Measurements from ENCODE around the gene OVCA2.

The OVCA2 gene

GRCh38 chr17:2090804-2091534, 49.1 kb downstream of the OVCA2 start:
- in situ Hi-C loops (cut with MboI; ENCODE audit: low pct_unique_long_range_greater_than_20kb, low sequenced_read_pairs, unreplicated experiment), result loop anchor here (10.0 kb wide), 1 partner anchor 154 kb away; no protein-coding TSS in a partner anchor
- TF ChIP-seq CTCF (IDR thresholded peaks at IDR 0.05; ENCODE audit: extremely low read depth, insufficient read depth, missing control alignments), result no peak
- DNase-seq (ENCODE audit: low spot score), result no peak

DNA sequence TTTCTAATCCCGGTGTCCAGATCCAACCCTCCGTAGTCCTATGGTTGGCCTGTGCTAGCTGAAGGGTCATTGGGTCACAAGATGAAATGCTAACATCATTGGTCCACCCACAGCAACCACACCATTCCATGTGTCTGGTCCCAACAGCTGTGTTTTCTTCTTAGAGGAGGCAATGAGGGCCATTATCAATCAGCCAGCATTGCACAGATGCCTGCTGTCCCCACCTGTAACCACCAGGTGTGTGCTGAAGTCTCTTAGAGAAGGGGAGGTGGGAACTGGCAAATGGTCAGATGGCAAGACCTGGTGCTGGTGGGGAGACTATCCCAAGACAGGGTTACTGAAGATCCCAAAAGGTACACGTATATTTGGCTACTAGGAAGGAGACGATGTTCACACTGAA, 50.4 kb downstream of the OVCA2 start:
- in situ Hi-C loops (cut with MboI; ENCODE audit: low pct_unique_long_range_greater_than_20kb, low sequenced_read_pairs, unreplicated experiment), result loop anchor here (10.0 kb wide), 1 partner anchor 153 kb away; no protein-coding TSS in a partner anchor
- TF ChIP-seq CTCF (IDR thresholded peaks at IDR 0.05; ENCODE audit: extremely low read depth, insufficient read depth, missing control alignments), result no peak
- DNase-seq (ENCODE audit: low spot score), result no peak
